Panc1 (cell line): ENCODE measurements around the gene SMIM36. TPM values are rescaled to one million over a fixed set of nuclear protein-coding genes. Genes with fewer than 3 reads are reported as not detected.

ENCODE experiments used
- ATAC-seq: fragments of 200-7000 bp; cut with Tn5 transposase; 2 replicates; pipeline ENCODE4 v1.9.1; 2020; ENCODE audit warnings: mild to moderate bottlenecking, moderate library complexity
- BruUV-seq: library from RNA; stranded (reverse); fragments of 400-500 nt; replicated peaks from 2 replicates; lab custom pipeline; 2021; lab: Mats Ljungman, UMichigan
- CTCF ChIA-PET: fragments of 300-600 bp; sonication (Branson Sonifier 250); formaldehyde crosslinking; loops from one replicate; lab custom pipeline; 2022; ENCODE audit warnings: antibody characterized with exemption; lab: Charles Lee
- POLR2A ChIA-PET: fragments of 300-600 bp; sonication (Branson Sonifier 250); formaldehyde crosslinking; loops from one replicate; lab custom pipeline; 2022; ENCODE audit warnings: antibody characterized with exemption; lab: Charles Lee
- DNase-seq: peaks from one replicate; pipeline ENCODE4 v3.0.0-alpha.2; 2010; ENCODE audit warnings: low read depth, low spot score
- H3K27ac ChIP-seq: 2 replicates; pipeline ENCODE4 v1.5.1; 2011; ENCODE audit warnings: mild to moderate bottlenecking, low read length, inconsistent platforms
- H3K27me3 ChIP-seq: fragments of 200-500 bp; sonication (Bioruptor generic); 2 replicates; pipeline ENCODE4 v1.6.0; 2014; ENCODE audit warnings: low read length, inconsistent platforms; ENCODE audit not compliant: control insufficient read depth, insufficient read depth
- H3K36me3 ChIP-seq: fragments of 200-500 bp; sonication (Bioruptor generic); 2 replicates; pipeline ENCODE4 v1.5.1; 2014; ENCODE audit warnings: inconsistent platforms, mild to moderate bottlenecking, low read length, moderate library complexity; ENCODE audit not compliant: control insufficient read depth, insufficient read depth
- H3K4me1 ChIP-seq: 2 replicates; pipeline ENCODE4 v1.5.1; 2011; ENCODE audit warnings: inconsistent platforms, mild to moderate bottlenecking, low read length, moderate library complexity; ENCODE audit not compliant: control insufficient read depth, insufficient read depth
- H3K4me3 ChIP-seq, 2 experiments: 2 replicates each; pipeline ENCODE4 v1.5.1; 2011 to 2012; ENCODE audit warnings: low read depth in 2 of 2, low read length in 2 of 2, mild to moderate bottlenecking in 2 of 2, inconsistent platforms in 1 of 2, moderate library complexity in 1 of 2
- H3K9me3 ChIP-seq: fragments of 200-500 bp; sonication (Bioruptor generic); 2 replicates; pipeline ENCODE4 v1.5.1; 2014; ENCODE audit warnings: low read depth, mild to moderate bottlenecking, inconsistent platforms, low read length, moderate library complexity; ENCODE audit not compliant: control insufficient read depth, insufficient read depth
- CTCF ChIP-seq: fragments of 450-650 bp; IDR thresholded peaks from 2 replicates; pipeline ENCODE4 v1.5.1; 2017; ENCODE audit warnings: mild to moderate bottlenecking
- POLR2AphosphoS5 ChIP-seq: IDR thresholded peaks from 2 replicates; pipeline ENCODE4 v1.6.1; 2012; ENCODE audit warnings: mild to moderate bottlenecking, low read depth, low read length, moderate library complexity
- REST ChIP-seq, 2 experiments: IDR thresholded peaks; 2 replicates each; pipeline ENCODE4 v1.6.1; 2011 to 2012; ENCODE audit warnings: low read depth in 2 of 2, control low read depth in 1 of 2, low read length in 1 of 2, mild to moderate bottlenecking in 1 of 2, moderate library complexity in 1 of 2; ENCODE audit not compliant: insufficient read depth in 1 of 2
- SIN3A ChIP-seq: IDR thresholded peaks from 2 replicates; pipeline ENCODE4 v1.6.1; 2012; ENCODE audit warnings: low read depth, mild to moderate bottlenecking, low read length, moderate library complexity, borderline replicate concordance; ENCODE audit not compliant: insufficient read depth
- TCF7L2 ChIP-seq: IDR thresholded peaks from 2 replicates; pipeline ENCODE4 v1.6.1; 2011; ENCODE audit warnings: mild to moderate bottlenecking, low read depth, low read length, inconsistent platforms
- in situ Hi-C: cut with HindIII; loops from 2 replicates; pipeline ENCODE4 v1.10.0; 2016; ENCODE audit warnings: low sequenced_read_pairs, low pct_unique_long_range_greater_than_20kb
- intact Hi-C: fragments of 100-400 bp; cut with micrococcal nuclease; formaldehyde crosslinking; loops from one replicate; pipeline ENCODE4 v1.10.0; 2022; ENCODE audit not compliant: unreplicated experiment
- total RNA-seq: library from RNA; stranded (reverse); gene quantifications from one replicate; pipeline ENCODE4 v1.2.1, GENCODE V29; 2021; ENCODE audit not compliant: unreplicated experiment

SMIM36 gene
- total RNA-seq, 1 experiment from 2014 or later = not detected

GRCh38 chr17:55480631-55481315, 30.5 kb downstream of the SMIM36 start:
- Histone ChIP-seq H3K27ac (no peak overlapping the region), H3K36me3 (no peaks in the 10 kb centered on the region), H3K9me3 (no peaks in the 10 kb centered on the region), H3K4me3 (no peak overlapping the region), H3K27me3 (no peaks in the 10 kb centered on the region), H3K4me1 (no peaks in the 10 kb centered on the region)
- in situ Hi-C loops = no loop called here
- CTCF ChIA-PET = no interaction called here
- TF ChIP-seq CTCF (no peak), SIN3A (no peak), REST (IDR thresholded peaks at IDR 0.05; ENCODE audit: insufficient read depth in 1 of 2, low read depth in 2 of 2, low read length in 1 of 2) (no peak), TCF7L2 (no peak), POLR2AphosphoS5 (no peak)
- intact Hi-C loops = no loop called here
- POLR2A ChIA-PET = no interaction called here
- no TSS peak for BruUV-seq
- ATAC-seq (no peak), DNase-seq (no peak)

- CTCF ChIA-PET = no interaction called here
- intact Hi-C loops = no loop called here
Measured at GRCh38 chr17:55479903-55480302, 31.3 kb downstream of the SMIM36 start.

More at GRCh38 chr17:55479903-55480302, 31.3 kb downstream of the SMIM36 start:
- Histone ChIP-seq H3K27ac (no peak overlapping the region), H3K9me3 (no peaks in the 10 kb centered on the region), H3K36me3 (no peaks in the 10 kb centered on the region), H3K4me1 (no peaks in the 10 kb centered on the region), H3K4me3 (no peak overlapping the region), H3K27me3 (no peaks in the 10 kb centered on the region)
- DNase-seq (no peak), ATAC-seq (no peak)
- POLR2A ChIA-PET = no interaction called here
- in situ Hi-C loops = no loop called here
- TF ChIP-seq REST (IDR thresholded peaks at IDR 0.05; ENCODE audit: insufficient read depth in 1 of 2, low read depth in 2 of 2, low read length in 1 of 2) (no peak), POLR2AphosphoS5 (no peak), TCF7L2 (no peak), CTCF (no peak), SIN3A (no peak)
- no TSS peak for BruUV-seq
